B cell (primary cell): ENCODE results near the gene ODAD4. TPM values are rescaled to one million over a fixed set of nuclear protein-coding genes. Genes with fewer than 3 reads are reported as not detected.

Experiments used
- ATAC-seq: fragments of 200-7000 bp; cut with Tn5 transposase; one replicate; pipeline ENCODE4 v1.10.0; 2021; ENCODE audit warnings: low read depth, mild to moderate bottlenecking, moderate number of reproducible peaks, moderate library complexity
- CTCF ChIA-PET: fragments of 350-600 bp; sonication (Branson Sonifier 250); formaldehyde crosslinking; loops from one replicate; lab custom pipeline; 2021; ENCODE audit warnings: antibody characterized with exemption, inconsistent platforms; lab: Charles Lee
- POLR2A ChIA-PET: fragments of 350-600 bp; sonication (Branson Sonifier 250); formaldehyde crosslinking; loops from one replicate; lab custom pipeline; 2021; ENCODE audit warnings: antibody characterized with exemption; lab: Charles Lee
- DNase-seq: peaks from one replicate; pipeline ENCODE4 v3.0.0; 2013
- H2AFZ ChIP-seq: 2 replicates; pipeline ENCODE4 v1.6.1; 2012; ENCODE audit warnings: mild to moderate bottlenecking, low read depth, low read length; ENCODE audit not compliant: insufficient read depth, poor library complexity, severe bottlenecking
- H3K27ac ChIP-seq, 2 donors: 1 replicate in 1 of 2; 2 replicates in 1 of 2; pipeline ENCODE4 v1.5.1; 2012 to 2013; ENCODE audit warnings: low read length in 2 of 2, mild to moderate bottlenecking in 2 of 2, moderate library complexity in 1 of 2
- H3K27me3 ChIP-seq, 4 experiments: fragments of 200-600 bp in 1 of 4; sonication (generic) in 1 of 4; replicated peaks in 1 of 4; 1 replicate in 2 of 4; 2 replicates in 2 of 4; pipeline versions ENCODE4 v1.6.1 to v1.7.0; 2013 to 2016; ENCODE audit warnings: low read length in 3 of 4, mild to moderate bottlenecking in 2 of 4, mixed read lengths in 1 of 4, moderate library complexity in 1 of 4; ENCODE audit not compliant: insufficient read depth in 4 of 4, control insufficient read depth in 3 of 4; ENCODE audit errors: control extremely low read depth in 1 of 4
- H3K36me3 ChIP-seq, 2 experiments: replicated peaks in 1 of 2; 1 replicate in 1 of 2; 2 replicates in 1 of 2; pipeline versions ENCODE4 v1.6.1 to v1.7.1; 2013; ENCODE audit warnings: low read length in 1 of 2; ENCODE audit not compliant: insufficient read depth in 2 of 2, control insufficient read depth in 1 of 2; ENCODE audit errors: control extremely low read depth in 1 of 2, extremely low read depth in 1 of 2
- H3K4me1 ChIP-seq, 2 donors: fragments of 200-600 bp in 1 of 2; sonication (generic) in 1 of 2; 1 replicate in 1 of 2; 2 replicates in 1 of 2; pipeline versions ENCODE4 v1.5.1 to v1.6.1; 2013 to 2017; ENCODE audit warnings: low read length in 2 of 2; ENCODE audit not compliant: control insufficient read depth in 2 of 2, insufficient read depth in 2 of 2
- H3K4me2 ChIP-seq: replicated peaks from 2 replicates; pipeline ENCODE3; 2012; ENCODE audit warnings: mild to moderate bottlenecking, low read depth, low read length; ENCODE audit not compliant: poor library complexity, severe bottlenecking
- H3K4me3 ChIP-seq, 5 experiments: fragments of 200-600 bp in 1 of 5; sonication (generic) in 1 of 5; 1 replicate in 3 of 5; 2 replicates in 2 of 5; pipeline versions ENCODE4 v1.5.1 to v1.7.0; 2011 to 2016; ENCODE audit warnings: low read length in 4 of 5, mild to moderate bottlenecking in 4 of 5, low read depth in 2 of 5, control low read depth in 1 of 5, moderate library complexity in 1 of 5; ENCODE audit not compliant: insufficient read depth in 1 of 5; ENCODE audit errors: control extremely low read depth in 1 of 5, extremely low read depth in 1 of 5
- H3K79me2 ChIP-seq: fragments of 200-600 bp; sonication (generic); one replicate; pipeline ENCODE4 v1.6.0; 2016; ENCODE audit warnings: low read length; ENCODE audit not compliant: control insufficient read depth, insufficient read depth
- H3K9ac ChIP-seq: fragments of 200-600 bp; sonication (generic); 2 replicates; pipeline ENCODE4 v1.6.1; 2017; ENCODE audit warnings: mild to moderate bottlenecking, low read length, moderate library complexity
- H3K9me3 ChIP-seq, 3 donors: one replicate each; pipeline versions ENCODE4 v1.6.1 to v1.7.1; 2013; ENCODE audit warnings: low read length in 2 of 3; ENCODE audit not compliant: control insufficient read depth in 2 of 3, insufficient read depth in 1 of 3; ENCODE audit errors: control extremely low read depth in 1 of 3
- H4K20me1 ChIP-seq: 2 replicates; pipeline ENCODE4 v1.6.0; 2012; ENCODE audit warnings: mild to moderate bottlenecking, low read length; ENCODE audit not compliant: insufficient read depth, control insufficient read depth, poor library complexity, severe bottlenecking
- H3K27ac Mint-ChIP-seq: one replicate; pipeline ENCODE4 v1.8.0; 2021; ENCODE audit warnings: mixed read lengths
- H3K27me3 Mint-ChIP-seq: one replicate; pipeline ENCODE4 v1.8.0; 2021; ENCODE audit warnings: mixed read lengths
- H3K4me1 Mint-ChIP-seq: one replicate; pipeline ENCODE4 v1.8.0; 2021; ENCODE audit warnings: mixed read lengths
- H3K4me3 Mint-ChIP-seq: one replicate; pipeline ENCODE4 v1.8.0; 2021; ENCODE audit warnings: mixed read lengths
- H3K9me3 Mint-ChIP-seq: one replicate; pipeline ENCODE4 v1.8.0; 2022; ENCODE audit warnings: mixed read lengths; ENCODE audit not compliant: insufficient read depth
- CTCF ChIP-seq: fragments of 200-600 bp; IDR thresholded peaks from one replicate; pipeline ENCODE4 v1.8.0; 2022; ENCODE audit warnings: antibody characterized with exemption, mild to moderate bottlenecking
- WGBS: methylation state at CpG from one replicate; pipeline ENCODE4 v1.1.5; 2013; ENCODE audit warnings: missing lambda C conversion rate; ENCODE audit not compliant: insufficient coverage; 5-methylcytosine and 5-hydroxymethylcytosine counted together
- intact Hi-C: fragments of 100-400 bp; cut with micrococcal nuclease; formaldehyde crosslinking; loops from one replicate; pipeline ENCODE4 v1.10.0; 2022
- polyA plus RNA-seq: library from polyadenylated mRNA; depleted of rRNA; stranded (reverse); fragments of >200 nt; gene quantifications from 2 replicates; pipeline ENCODE4 v1.2.3, GENCODE V29; 2012
- total RNA-seq, 2 donors: library from RNA; stranded (reverse); fragments of 120-200 nt in 1 of 2; gene quantifications; 1 replicate in 1 of 2; 2 replicates in 1 of 2; pipeline versions ENCODE4 v1.2.3 to v1.2.4, GENCODE V29; 2013 to 2022

ODAD4 gene
- total and polyA plus RNA-seq, 2 donors (not counting 1 experiment from before 2014, with no cell fraction given) = 0.27 TPM; not detected in 1

DNA sequence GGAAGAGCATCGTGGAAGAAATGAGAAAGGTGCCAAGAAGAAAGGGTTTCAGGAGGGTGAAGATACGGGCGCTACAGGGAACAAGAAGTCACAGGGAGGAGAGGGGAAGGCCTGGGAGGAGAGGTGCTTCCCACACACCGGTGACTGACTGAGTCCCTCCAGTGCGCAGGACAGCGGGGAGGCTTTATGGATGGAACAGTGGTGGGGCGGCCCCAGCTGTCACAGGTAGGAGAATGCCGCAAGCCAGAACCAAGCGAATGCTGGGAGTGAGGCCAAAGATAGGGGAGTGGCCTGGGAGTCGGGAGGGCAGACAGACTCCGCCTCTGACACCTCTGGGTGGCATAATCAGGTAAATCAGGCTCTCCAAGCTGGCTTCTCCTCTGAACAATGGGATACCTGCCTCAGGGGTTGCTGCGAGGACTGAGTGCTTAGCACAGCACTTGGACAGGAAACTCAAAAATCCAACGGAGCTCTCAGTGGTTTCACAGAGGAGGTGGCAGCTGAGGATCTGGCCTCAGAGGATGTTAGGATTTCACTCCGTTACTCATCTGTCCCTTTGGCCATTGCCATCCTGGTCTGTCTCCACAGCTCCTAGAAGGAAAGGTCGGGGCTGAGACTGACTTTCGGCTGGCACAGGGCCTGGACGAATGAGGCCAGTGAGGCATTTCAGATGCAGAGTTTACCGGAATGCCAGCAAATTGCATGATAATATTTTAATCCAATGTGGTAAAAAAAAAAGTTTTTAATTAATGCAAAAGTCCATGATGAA is 35.5 kb downstream of the ODAD4 start:
- H3K27me3 ChIP-seq = no peaks in the 10 kb centered on the region
- peak; percentile 70 for DNase-seq
- peak overlapping the region; percentile 74 for H3K9ac ChIP-seq
- H3K27ac Mint-ChIP-seq = peak overlapping the region; percentile 86
- peak; percentile 18 for ATAC-seq
- H3K27me3 Mint-ChIP-seq = no peaks in the 10 kb centered on the region
- no peaks in the 10 kb centered on the region for H3K9me3 ChIP-seq
- H3K4me3 ChIP-seq = peak overlapping the region; percentile 65 to 91 (median 82)
- peaks cover 13% of the 10 kb centered on the region for H4K20me1 ChIP-seq
- H3K27ac ChIP-seq = peak overlapping the region; percentile 67 to 75
- peak overlapping the region; percentile 87 for H2AFZ ChIP-seq
- TF ChIP-seq CTCF = no peak
- no peaks in the 10 kb centered on the region for H3K9me3 Mint-ChIP-seq
- POLR2A ChIA-PET = interaction anchor here (0.6 to 2.8 kb wide), 17 partner anchors 10 to 1391 kb away, joined by 3 to 32 read pairs (median 5); partner anchors contain the start of genes DHX58, DNAJC7, GHDC and KAT2A
- intact Hi-C loops = loop anchor here (1.0 to 10.0 kb wide), 8 partner anchors 30 to 231 kb away; partner anchors contain the start of genes DNAJC7, HAP1, KAT2A and KCNH4
- peak overlapping the region; percentile 89 for H3K4me2 ChIP-seq
- peaks cover 35% of the 10 kb centered on the region for H3K79me2 ChIP-seq
- H3K4me1 Mint-ChIP-seq = peaks cover 34% of the 10 kb centered on the region
- peak overlapping the region; percentile 85 for H3K4me3 Mint-ChIP-seq
- H3K4me1 ChIP-seq = peaks cover 16 to 35% of the 10 kb centered on the region in 2 donors
- CTCF ChIA-PET = interaction anchor here (0.8 to 11.6 kb wide), 15 partner anchors 16 to 612 kb away, joined by 3 to 115 read pairs (median 4); partner anchors contain the start of genes DHX58, DNAJC7, HSPB9 and KAT2A
- 9% methylated on average over 12 of the region's 18 CpGs for WGBS
- peaks cover 5 to 8% of the 10 kb centered on the region in 2 experiments for H3K36me3 ChIP-seq
